GM18520 (cell line): Measurements from ENCODE around the gene ARAP3.
"Not testable (repeated sequence)": the region's sequence is repeated elsewhere in the genome, so short reads cannot be mapped to it uniquely, and the experiment has no call there.

ENCODE experiments used
- ATAC-seq: cut with Tn5 transposase; IDR thresholded peaks from one replicate; pipeline ENCODE4 v1.9.1; 2021; ENCODE audit not compliant: unreplicated experiment

ARAP3 gene

DNA sequence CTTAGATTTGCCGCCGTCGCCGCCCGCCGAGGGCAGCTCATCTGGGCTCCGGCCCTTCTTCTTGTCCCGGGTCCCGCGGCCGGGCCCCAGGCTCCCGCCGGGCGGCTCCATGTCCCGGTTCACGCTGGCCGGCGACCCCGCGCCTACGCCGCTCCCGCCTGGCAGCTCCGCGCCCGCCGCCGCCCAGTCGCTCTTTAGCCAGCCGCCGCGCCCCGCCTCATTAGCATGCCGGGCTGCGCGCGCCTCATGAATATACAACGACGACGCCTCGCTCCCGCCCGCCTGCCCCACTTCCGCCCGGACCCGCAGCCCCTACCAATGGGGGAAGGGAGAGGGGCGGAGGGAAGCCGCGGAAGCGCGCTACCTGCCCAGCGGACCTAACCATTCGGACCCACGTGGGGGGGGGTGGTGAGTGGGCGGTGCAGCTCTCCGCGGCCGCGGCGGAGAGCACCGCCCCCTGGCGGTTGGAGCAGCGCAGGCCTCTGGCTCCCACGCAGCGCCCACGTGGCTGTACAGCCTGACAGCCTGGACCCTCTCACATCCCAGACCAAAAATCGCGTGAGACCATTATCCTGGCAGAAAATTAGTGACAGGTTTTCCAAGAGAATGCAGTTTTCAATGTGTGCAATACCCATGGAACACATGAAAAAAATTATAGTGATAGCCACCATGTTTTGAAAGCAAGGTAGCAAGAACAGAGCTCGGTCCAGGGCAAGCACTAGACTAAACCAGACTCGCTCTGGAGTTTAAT is 63.1 kb downstream of the ARAP3 start, which contains the start of gene DIAPH1:
Gene DIAPH1 (minus strand): TSS at position 197 of the 751 bp plus-strand sequence. CDS start 86 bp downstream, at position 111.
- peak; percentile 75 for ATAC-seq

DNA sequence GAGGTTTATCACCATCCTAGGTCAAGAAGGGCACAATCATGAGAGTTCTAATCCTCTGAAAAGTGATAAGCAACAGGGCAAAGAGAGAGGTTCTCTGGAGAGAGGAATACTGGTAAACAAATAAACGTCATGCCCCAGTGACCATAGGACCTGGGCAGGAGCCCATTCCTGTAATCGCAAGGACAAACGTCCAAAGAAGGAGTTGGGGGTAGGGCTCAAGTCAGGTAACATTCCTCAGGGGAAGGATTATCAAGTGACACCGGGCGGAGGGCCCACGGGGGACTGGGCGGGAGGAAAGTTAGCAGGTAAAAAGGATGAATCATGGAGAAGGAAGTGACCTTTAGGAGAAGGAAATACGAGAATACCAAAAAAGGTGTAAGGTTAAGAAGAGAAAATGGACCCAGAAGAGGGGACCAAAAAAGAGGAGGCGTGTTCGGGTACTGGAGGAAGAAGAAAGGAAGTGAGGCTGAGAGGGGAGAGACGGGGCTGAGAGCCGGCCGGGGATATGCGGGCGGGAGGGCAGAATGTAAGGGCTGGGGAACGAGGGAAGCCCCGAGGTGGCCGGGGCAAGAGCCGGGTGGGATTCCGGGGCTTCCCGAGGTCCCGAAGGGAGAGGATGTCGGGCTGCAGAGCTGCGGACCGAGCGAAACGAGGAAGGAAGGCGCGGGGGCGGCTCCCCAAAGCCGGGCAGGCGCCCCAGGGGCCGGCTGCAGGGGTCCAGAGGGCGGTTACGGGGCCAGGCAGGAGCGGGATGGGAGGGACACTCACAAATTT is 63.8 kb downstream of the ARAP3 start:
- ATAC-seq = peak; percentile 9

DNA sequence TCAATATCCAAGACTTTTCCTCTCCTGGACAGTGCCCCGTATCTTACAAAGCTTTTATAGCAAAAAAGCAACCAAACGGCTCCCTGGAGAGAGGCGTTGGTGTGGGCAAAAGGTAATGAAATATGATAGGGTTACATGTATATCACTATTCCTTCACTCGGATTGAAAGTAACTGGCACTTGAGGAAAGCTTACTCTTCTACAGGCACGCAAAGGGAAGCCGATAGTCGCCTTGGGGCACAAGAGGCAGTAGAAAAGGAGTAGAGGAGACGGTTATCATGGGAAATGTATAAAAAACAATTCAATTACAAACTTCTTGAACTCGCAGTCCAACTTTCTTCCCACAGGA is 64.4 kb downstream of the ARAP3 start:
- ATAC-seq = no peak

DNA sequence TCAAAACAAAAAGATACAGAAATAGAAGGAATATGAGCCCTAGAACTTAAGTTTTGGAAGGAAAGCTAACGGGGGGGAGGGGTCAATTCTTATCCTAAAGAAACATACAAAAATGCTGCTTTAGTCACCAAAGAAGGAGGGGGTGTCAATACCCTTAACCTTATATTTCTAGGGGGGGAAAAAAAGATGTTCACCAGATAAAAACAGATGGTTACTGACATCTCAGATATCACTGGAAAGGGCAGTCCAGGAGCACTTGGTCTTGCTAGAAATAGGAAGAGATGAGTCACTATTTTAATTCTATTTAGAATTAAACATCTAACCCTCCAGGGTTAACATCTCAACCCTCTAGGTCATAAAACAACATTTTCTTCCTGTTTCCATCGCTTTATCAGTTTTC is 64.9 kb downstream of the ARAP3 start:
- no peak for ATAC-seq

DNA sequence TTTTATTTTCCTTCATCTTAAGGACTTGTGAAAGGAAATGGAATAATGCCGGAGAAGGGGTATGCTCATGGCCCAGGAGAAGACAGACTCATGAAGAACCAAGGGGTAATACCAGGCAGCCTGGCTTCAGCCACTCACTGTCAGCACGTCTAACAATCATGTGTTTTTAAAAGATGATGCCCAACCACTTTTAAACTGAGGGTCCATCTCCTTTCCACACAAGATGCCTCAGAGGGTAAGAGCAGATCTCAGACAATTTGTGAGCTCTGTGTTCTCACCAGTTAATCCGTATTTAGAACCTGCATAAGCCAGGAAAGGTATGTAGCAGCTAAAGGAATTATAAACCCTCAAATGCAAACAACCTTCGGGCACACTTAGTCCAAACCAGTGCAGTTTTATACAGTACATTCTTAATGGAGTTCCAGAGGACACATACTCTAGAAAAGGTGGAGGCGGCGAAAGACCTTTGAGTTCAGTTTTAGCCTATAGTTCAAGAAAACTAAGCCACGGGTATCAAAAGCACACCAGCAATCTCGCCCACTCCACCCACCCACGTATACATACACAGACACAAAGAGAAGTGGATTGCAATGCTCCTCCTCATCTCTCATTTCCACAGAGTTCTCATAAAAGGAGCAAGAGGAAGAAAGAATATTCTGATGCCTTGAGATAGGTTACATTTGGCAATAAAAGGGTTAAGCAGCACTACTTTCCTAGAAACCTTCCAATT is 65.9 kb downstream of the ARAP3 start:
- no peak for ATAC-seq

DNA sequence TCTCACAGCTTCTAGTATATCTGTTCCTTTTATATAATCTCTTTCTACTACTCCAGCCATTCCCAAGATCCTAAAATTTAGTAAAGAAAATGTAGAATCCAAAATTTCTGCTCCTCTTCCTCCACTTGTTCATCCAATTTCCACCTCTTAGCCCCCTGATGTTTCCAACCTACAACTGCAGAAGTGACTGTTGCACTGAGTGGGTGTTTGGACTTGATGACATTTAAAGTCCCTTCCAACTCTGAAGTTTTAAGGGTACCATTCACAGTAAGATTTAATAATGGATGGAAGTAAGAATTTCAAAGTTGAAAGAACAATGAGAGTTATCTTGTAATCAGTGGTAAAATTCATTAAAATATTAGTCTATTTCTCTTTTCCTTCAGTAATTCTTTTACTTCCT is 68.7 kb downstream of the ARAP3 start:
- ATAC-seq = no peak

DNA sequence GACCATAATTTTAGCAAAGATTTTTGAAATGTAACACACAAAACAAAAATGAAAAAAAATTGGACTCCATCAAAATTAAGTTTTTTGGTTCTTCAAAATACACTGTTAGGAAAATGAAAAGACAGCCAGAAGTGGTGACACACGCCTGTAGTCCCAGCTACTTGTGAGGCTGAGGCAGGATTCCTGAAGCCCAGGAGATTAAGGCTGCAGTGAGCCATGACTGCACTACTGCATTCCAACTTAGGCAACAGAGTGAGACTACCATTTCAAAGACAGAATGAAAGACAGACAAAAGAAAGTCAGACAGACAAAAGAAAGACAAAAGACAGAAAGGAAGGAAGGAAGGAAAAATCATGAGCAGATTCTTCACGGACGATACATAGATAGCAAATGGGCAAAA is 70.7 kb downstream of the ARAP3 start:
- no peak for ATAC-seq

DNA sequence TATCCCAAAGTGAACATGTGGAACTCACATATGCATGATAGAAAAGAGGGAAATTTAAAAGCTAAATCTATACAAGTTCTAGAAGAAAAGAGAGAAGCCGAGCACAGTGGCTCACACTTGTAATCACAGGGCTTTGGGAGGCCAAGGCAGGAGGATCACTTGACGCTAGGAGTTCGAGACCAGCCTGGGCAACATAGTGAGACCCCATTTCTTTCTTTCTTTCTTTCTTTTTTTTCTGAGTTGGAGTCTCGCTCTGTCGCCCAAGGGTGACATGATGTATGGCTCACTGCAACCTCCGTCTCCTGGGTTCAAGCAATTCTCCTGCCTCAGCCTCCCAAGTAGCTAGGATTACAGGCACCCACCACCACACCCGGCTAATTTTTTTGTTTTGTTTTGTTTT is 72.1 kb downstream of the ARAP3 start:
- ATAC-seq = not testable (repeated sequence)

DNA sequence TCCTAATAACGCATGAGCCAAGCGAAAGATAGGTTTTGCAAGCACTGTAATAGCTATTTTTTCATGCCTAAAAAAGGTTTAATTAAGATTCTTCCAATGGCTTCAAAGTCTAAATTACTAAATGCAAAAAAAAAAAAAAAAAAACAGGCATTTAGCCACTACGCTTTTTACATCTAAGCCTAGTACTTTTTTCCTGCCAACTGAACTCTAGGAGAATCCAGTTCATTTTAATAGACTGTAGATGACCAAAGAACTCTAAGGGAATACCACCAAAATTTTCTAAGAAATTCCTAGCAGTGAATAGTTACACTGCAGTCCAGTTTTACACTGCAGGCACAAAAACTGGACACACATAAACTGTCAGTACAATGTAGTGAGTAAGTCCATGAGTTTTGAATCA is 73.0 kb downstream of the ARAP3 start:
- no peak for ATAC-seq

DNA sequence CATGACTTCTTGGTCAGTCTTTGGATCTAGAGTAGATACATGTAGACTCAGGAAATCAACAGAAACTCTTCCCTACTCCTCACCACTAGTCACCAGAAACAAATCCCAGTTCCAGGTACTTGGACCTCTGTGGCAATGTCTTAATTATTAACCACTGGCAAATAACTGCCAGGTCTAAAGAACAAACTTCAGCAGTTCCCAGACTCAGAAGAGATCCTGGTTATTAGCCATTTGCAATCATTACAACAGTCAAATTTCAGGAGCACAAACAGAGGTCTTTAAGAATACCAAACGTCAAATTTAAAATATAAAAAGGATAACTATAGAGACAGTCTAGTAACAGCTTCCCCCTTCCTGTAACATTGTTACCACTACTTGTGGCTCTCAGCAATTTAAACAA is 73.5 kb downstream of the ARAP3 start:
- no peak for ATAC-seq

DNA sequence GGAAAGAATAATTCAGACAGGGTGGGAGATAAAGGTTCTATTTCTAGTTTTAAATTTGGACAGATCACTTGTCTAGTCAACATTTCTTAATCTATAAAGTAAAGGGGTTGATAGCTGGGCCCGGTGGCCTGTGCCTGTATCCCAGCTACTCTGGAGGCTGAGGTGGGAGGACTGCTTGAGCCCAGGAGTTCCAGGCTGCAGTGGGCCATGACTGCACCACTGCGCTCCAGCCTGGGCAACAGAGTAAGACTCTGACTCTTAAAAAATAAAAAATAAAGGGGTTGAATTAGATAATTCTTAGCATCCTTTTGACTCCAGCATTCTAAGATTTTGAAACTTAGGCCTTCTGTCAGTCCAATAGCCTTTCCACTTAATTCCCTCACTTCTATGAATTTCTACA is 74.0 kb downstream of the ARAP3 start:
- ATAC-seq = no peak

DNA sequence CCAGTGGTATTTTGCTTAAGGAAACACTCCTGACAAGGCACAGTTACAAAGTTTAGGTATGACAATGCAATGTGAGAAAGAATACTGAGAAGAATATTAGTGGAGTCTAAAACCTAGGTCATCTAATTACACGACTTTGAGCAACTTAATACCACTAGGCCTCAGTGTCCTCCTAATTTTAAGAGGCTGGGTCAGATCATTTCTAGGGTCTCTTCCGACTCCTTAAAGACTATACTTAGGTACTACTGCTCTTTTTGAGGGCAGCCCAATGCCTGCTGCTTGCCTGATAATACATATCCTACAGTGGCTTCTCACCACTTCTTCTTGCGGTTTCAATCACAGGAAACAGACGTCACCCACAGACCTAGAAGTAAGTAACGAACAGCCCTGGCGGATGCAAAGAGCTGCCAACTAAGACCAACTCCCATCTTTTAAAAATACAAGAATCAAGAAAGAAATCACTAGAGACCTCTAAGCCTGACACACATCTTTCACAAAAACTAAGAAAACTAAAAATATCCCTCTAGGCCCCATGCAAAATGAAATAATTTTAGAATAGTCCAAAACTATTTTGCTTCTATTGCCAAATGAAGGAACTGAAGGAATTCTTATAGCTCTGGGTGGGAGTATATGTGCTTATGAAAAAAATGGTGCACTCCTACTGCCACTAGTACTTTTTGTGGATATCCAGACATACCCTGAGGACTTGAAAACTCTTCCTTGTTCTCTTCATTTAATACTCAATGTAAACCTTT is 76.3 kb downstream of the ARAP3 start:
- ATAC-seq = peak; percentile 96

DNA sequence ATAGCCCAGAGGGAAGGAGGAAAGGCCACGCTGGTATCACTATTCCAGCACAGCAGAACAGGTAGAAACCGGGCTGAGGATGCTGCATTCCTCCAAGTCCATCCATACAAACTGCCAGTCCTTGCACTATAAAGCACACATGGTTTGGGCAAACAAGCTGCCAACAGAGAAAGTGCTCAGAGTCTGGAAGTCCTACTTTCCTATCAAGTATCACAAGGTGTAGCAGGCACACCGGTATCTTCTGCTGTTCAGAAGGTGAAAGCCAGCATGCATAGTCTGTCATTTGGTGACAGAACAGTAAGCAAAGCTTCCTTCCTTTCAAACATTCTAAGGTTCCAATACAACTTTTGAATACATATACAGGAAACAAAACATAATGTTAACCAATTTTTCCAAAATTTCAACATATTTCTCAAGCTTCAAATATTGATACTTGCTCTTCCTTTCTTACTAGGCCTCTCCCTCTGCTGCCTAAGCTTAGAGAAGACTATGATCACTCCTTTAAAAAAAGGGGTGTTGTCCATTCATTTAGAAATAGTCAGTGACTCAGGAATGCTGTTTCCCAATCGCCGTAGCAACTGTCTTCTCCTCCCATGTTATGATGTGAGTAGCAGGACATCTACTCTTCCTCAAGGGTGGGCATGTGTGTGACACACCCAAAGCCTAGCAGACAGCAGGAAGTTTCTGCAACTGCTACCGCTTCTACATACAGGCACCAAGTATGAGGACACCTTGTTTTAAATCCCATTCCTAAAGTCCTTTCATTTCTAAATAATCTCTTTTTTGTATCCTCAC is 77.9 kb downstream of the ARAP3 start:
- no peak for ATAC-seq
